NCI-H128 (cell line): Measurements from ENCODE around the gene COBLL1.
"Not testable (repeated sequence)": the region's sequence is repeated elsewhere in the genome, so short reads cannot be mapped to it uniquely, and the experiment has no call there.

ENCODE experiments used
- DNase-seq: peaks from one replicate; lab custom pipeline; 2025; ENCODE audit not compliant: unreplicated experiment; lab: John Stamatoyannopoulos, UW

Gene COBLL1

DNA sequence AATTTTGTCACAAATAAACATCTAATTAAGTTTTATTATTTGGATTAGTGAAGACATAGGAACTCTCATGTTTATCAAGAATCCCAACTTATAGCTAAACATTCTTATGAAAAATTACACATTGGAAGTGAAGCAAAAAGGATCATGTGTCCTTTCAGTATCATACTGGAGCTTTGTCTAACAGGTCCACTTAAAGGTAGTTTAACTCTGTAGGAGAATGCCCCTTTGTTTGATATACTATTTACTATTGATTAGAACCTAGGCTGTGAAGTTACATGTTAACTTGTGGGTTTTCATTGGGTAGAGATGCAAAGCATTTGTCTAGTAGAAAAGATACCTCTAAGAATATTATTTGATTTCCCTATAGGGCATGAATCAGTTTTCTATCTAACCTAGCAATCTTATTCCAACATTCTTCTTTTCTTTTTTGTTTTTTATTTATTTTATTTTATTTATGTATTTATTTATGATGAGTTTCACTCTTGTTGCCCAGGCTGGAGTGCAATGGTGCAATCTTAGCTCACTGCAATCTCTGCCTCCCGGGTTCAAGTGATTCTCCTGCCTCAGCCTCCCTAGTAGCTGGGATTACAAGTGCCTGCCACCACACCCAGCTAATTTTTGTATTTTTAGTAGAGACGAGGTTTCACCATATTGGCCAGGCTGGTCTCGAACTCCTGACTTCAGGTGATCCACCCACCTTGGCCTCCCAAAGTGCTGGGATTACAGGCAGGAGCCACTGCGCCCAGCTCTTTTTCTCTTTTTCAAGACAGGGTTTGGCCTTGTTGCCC, 18.5 kb upstream of the COBLL1 start:
- DNase-seq: not testable (repeated sequence)

DNA sequence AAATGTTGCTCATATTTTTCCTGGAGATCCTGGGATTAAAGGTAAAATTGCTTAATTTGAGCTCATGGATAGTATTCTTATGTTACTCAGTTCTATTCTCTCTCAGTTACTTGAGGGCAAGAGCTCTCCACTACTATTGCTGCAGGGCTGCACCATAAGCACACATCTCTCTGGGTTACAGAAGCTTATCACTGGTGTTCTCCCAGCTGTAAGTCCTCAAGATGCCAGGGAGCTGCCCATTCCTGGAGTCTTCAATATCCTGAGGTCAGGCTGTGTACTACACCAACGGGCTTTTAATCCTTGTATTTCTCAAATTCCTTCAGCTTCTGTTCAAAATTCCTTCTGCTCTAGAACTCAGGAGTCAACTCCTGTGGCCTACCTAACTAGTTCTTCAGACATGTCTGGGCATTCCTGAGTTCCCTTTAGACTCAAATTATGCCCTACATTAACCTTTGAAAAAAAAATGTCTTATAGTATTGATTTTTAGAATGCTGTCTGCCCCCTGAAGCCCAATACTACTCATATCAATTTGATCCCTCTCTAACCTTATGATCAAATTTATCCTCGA, 17.7 kb upstream of the COBLL1 start:
- no peak for DNase-seq

DNA sequence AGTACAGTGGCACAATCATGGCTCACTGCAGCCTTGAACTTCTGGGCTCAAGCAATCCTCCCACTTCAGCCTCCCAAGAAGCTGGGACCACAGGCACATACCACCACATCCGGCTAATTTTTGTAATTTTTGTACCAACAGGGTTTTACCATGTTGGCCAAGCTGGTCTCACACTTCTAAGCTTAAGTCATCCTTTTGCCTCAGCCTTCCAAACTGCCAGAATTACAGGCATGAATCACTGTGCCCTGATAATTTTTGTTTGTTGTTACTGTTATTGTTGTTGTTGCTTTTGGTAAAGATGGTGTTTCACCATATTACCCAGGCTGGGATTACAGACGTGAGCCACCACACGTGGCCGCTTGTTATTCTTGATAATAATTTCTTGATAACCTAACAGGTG, 10.5 kb upstream of the COBLL1 start:
- no peak for DNase-seq

DNA sequence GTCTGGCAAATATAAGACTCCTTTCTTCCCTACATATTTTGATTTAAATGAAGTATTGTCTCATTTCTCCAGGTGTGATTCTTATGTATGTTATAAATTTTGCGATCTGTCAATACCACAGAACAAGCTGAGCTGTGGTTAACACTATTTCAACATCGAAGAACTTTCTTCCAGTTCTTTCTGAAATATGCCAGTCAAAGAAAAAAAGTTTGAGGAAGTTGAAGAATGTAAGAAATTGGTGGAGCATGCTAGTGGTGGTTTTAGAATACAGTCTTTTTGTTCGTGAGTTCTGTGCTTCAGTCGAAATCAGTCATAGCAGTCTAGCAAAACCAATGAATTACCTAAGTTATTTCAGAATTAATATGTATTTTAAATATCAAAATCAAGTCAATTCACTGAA, 8.6 kb upstream of the COBLL1 start:
- DNase-seq: no peak

DNA sequence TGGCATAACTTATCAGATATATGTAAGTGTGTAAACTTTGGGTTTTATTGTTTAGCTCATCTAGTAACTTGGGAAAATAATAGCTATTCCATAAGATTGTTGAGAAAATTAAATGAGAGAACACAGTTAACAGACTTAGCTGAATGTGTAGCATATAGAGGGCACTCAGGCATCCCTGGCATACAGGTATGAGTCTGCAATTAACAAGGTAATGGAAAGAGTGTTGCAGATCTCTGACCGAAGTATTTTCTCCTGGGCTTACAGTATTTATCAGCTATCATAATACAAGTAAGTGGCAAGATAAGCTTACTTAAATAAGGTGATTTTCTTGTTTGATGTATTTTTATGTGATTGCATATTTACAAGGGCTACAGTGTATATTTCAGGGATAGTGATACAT, 7.9 kb upstream of the COBLL1 start:
- no peak for DNase-seq

DNA sequence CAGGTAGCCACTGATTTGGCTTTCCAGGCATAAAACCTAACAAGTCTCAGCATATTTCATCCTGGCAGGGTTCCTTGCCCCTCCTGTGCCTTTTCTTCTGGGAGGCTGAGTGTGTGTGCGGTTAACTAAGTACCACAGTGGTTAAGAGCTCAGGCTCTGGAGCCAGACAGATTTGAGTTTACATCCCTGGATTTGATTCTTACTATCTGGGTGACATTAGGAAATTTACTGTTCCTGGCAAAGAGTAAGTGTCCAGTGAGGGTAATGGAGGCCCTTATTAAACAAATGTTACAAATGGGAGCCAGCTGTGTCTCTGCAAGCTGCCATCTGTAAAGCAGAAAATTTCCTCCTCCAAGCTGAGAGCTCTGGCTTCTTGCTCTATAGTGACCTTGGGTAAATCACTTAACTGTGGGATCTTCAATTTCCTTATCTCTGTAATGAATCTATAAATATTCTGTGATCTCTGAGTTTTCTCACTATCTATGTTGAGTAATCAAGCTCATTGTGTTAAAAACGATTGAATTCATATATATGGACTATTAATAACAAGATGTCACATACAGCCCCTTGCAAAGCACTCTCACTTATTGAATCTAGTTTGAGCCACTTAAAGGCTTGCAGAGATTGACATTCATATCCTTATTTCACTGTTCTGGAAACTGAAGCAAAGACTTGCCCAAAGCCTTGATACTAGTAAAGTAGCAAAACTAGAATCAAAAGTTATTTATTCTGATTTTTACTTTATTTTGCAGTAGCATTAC, 6.5 kb upstream of the COBLL1 start:
- DNase-seq: no peak

DNA sequence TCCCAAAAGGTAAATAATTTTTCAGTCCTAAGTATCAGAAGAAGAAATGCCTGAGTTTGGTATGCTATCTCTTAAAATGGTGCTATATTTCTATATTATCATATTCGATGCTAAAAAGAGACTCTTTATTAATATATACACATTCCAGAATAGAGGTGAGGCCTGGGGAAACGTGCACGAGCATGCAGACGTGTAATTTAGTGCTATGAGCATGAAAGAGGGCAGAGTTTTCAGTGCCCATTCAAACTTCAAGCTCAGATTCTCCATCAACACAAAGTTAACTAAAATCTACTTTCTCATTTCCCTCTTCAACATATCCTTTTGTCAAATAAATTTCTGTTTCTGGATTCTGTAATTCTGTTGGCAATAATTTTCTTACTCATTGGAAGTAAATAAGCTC, 5.7 kb upstream of the COBLL1 start:
- no peak for DNase-seq

DNA sequence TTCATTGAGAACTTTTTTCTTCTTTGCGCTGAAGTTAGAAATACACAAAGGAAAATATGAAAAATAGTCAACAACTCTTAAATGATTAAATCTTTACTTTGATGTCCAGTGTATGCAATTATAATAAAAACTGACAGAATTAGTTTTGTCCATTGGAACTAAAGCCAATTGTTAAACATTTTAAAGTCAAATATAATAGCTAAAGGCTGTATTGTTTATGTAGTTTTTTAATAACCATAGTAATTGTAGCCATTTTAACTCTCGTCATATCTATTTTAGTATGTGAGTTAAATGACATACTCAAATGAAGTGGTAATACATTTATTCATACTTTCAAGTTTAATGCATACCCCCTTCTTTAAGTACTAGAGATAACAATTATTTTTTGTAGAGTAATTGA, 4.7 kb upstream of the COBLL1 start:
- DNase-seq: no peak

DNA sequence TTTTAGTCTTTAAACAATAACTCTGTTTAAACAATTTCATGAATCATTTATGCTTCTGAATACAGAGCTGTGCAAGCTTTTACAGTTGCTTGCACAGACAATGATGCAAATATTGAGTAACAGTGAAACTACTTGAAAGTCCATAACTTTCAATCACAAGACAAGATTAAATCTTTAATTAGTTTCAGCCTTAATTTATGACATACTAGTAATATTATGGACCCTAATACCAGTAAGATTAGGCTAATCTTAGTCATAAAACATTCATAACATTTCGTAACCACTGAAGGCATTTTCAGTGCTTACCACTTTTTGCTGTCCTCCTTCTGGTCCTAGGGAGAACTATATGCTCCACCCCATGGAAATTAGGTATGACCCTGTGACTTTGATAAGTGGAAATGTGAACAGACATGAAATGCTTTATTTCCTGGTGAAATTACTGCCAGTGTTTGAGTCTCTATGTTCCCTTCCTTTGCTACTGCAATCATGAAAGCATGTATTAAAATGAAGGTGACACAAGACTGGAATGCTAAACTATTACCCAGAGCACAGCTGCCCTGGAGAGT, 1.8 kb upstream of the COBLL1 start:
- DNase-seq: no peak

DNA sequence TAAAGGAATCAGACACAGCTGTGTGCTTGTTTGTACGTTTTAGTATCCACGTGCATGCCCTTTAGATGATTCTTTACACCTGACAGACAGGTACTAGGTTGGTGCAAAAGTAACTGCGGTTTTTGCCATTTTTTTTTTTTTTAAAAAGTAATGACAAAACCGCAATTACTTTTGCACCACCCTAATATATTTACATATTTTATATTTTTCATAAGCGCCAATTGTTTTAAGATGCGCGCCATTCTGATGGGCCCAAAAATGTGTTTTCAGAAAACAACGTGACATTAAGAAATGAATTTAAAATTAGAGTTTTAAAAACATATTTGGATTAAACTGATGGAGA, 972 bp upstream of the COBLL1 start:
- no peak for DNase-seq

DNA sequence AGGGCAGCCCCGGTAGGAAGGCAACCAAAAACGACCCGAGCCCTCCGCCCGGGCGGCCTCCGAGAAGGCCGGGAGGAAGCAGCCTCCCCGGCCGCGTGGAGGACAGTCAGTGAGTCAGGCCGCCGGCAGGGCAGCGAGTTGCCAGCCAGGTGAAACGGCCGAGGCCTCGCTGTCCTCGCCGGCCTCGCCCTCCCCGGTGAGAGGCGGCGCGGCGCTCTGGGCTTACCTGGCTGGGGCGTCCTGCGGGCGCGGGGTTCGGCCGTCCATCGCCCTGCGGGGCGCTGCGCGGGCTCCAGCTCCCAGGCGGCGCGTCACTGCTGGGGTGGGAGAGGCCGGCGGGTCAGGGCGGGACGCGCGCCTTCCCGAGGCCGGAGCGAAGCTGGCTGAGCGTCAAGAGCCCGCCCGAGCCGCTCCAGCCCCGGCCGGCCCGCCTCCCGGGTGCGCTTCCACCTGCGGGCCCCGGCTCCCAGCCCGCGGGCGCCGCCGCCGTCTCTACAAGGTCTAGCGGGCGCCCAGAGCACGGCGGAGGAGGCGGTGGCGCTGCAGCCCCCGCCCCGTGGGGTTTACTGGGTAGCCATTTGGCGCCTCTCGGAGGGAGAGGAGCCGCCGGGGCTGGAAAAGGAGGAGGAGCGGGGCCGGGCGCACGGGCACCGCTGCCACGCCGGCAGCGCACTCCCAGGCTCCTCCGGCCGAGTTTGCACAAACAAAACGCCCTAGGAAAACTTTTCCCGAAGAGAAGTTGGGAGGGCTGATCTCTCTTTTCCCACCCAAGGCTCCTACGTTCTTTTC, 499 bp downstream of the COBLL1 start:
- peak; percentile 15 for DNase-seq

DNA sequence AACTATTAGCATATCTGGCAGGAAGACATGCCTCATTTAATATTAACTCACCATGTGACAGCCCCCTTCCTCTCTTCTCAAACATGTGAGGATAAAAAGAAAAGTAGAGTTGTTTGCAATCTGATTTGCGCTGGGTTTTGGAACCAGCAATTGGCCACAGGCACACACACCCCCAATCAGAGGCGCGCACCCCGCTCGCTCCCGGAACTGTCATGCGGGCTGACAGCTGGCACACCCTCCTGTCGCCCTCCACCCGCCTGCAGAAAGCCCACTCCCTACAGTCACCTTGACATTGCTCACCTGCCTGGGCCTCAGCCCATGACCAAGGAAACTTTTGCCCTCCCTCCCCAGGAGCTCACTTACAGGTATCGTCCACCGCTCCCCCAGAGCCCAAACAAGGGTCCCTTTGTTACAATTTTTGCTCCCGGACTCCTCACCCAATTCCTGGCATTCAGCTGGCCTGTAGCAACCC, 1.1 kb downstream of the COBLL1 start:
- no peak for DNase-seq

DNA sequence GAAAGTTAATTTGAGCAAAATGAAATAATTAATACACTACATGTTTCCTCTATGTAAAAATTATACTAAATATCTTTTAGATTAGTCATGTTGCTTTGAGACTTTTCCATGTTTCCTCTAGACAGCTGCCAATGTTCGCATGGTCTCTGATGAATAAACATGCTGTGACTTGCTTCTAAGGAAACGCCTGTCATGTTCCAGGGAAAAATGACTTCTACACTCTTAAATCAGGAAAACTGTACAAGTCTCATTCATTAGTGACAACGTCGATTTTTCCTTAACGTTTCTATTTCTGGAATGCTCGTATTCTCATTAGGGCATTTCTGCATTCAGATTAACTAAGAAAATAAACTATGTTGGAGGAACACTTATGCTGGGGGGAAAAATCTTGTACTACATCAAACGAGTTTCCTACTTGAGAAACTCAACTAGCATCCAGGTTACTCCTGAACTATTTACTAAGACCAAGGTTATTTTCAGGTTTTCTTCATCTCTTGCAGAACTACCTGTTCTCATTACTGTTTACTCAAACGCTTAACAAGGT, 1.6 kb downstream of the COBLL1 start:
- DNase-seq: no peak

DNA sequence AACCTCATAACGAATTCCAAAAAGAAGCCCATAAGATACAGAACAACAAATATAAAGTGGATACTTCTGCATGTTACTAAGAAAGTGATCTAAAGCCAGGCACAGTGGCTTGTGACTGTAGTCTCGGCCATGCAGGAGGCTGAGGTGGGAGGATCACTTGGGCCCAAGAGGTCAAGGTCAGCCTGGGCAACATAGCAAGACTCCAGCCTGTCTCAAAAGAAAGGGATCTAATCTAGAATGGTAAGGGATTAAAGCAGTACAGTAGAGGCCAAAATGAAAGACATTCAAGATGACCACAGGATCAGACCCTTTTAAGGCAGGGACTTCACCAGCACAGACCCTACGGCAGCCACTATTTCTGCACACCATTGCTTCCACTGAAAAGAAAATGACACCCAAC, 3.8 kb downstream of the COBLL1 start:
- DNase-seq: no peak

DNA sequence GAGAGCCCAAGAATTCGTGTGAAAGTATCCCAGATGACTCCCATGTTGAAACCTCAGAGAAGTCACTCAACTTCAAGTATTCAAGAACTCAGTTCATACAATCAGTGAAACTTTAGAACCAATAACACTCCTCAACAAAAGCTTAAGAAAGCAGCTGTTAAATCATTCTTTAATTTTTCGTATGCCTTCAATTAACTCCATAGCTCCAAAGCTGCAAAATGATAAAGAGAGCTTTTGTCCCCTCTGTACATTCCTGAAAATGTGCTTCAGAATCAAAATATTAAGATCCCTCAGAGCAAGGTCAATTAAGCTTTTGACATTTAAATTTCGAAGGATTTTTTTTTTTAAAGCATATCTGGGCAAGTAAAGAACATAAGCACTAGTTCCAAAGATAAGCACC, 4.7 kb downstream of the COBLL1 start:
- DNase-seq: no peak

DNA sequence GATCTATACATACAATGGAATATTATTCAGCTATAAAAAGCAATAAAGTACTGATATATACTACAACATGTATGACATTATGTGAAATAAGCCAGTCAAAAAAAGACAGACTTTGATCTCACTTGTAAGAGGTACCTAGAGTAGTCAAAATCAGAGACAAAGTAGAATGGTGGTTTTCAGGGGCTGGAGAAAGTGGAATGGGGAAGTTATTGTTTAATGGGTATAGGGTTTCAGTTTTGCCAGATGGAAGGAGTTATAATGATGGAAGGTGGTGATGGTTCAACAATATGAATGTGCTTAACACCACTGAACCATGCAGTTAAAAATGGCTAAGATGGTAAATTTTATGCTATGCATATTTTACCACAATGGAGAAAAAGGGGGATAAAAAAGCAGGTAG, 6.3 kb downstream of the COBLL1 start:
- no peak for DNase-seq

DNA sequence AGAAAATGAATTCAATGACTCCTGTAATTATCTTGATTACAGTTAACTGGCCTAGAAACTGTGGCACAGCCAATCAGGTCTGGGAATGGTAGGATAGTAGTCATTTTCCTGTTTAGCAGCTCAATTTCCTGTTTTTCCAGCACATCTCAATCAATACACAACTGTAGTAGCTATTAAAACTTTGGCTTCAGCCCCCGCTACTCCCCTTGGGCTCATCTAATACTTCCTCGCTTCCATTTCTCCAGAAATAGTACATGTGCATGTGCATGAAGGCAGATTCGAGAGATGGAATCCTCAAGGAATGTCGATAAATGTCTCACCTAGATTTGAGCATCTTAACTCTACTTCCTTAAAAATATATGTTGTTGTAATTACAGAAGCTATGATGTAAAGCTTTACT, 9.7 kb downstream of the COBLL1 start:
- no peak for DNase-seq

DNA sequence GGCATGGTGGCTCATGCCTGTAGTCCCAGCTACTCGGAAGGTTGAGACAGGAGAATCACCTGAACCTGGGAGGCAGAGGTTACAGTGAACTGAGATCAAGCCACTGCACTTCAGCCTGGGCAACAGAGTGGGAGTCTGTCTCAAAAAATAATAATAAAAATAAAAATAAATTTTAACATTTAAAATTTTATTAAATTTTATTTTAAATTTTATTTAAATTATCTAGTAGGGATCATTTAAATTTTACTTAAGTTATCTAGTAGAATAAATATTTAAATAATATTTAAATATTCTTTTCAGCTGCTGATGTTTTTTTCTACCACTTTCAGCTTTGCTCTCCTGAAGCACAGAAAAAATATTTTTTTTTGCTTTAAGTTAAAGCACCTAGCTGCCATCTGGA, 10.4 kb downstream of the COBLL1 start:
- no peak for DNase-seq

DNA sequence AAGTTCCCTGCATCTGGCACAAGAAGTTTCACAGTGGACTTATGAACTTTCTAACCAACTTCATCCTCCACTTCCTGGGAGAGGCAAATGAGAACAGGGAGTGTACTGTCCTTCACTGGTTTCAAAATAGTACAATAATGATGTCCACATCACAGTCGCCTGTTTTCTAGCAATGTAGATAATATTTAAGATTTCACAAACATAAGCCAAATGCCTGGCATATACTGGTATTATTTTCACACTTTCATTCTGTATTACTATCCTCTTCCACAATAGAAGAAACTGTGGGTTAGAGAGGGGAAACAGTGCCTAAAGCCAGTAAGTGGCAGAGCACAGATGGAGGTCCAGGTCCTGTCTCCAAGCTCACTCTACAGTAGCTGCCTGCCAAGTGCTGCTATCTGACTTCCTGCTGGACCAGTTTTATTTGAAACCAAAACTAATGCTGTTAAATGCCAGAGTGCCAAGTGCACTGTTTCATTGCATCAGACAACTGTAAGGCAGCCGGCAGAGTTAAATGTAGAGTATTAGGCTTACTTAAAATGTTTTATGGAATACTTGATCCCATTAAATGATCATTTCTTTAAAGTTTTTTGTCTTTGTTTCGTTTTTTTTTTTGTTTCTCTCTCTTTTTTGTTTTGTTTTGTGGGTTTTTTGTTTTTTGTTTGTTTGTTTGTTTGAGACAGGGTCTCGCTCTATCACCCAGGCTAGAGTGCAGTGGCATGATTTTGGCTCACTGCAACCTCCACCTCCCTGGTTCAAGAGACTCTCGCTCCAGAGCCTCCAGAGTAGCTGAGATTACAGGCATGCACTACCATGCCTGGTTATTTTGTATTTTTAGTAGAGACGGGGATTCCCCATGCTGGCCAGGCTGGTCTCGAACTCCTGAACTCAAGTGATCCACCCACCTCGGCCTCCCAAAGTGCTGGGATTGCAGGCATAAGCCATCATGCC, 15.1 kb downstream of the COBLL1 start:
- no peak for DNase-seq

DNA sequence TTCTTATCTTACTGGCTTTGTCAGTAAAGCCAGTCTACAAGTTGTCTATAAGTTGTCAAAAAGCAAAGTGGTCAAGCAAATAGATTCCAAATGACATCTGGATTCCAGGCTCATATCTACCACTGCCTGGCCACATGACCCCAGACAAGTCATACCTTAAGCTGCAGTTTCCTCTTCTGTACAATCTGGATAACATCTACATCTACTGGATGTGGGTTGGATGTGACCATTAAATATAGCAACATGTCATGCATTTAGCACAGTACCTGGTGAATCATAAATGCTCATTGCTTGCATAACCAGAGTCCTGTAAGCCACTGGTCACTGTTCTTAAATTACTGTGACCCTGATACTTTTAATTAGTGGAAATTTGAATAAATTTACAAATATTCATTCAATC, 16.8 kb downstream of the COBLL1 start:
- DNase-seq: no peak
